Mucosa of descending colon (tissue), 3 donors: ENCODE data around the gene GMPR2. TPM values are rescaled to one million over a fixed set of nuclear protein-coding genes. Genes with fewer than 3 reads are reported as not detected.
A peak's percentile ranks its signal among the peaks of the same experiment; 100 is the strongest.

Experiments
- ATAC-seq: fragments of 200-7000 bp; cut with Tn5 transposase; one replicate; pipeline ENCODE4 v1.9.1; 2020; ENCODE audit warnings: mild to moderate bottlenecking, moderate library complexity
- DNase-seq, 3 donors: peaks; one replicate each; pipeline ENCODE4 v3.0.0-alpha.2; 2020
- H3K36me3 ChIP-seq: fragments of 200-600 bp; one replicate; pipeline ENCODE4 v1.8.0; 2021; ENCODE audit warnings: low read depth, mild to moderate bottlenecking
- H3K4me1 ChIP-seq: fragments of 200-600 bp; one replicate; pipeline ENCODE4 v1.8.0; 2021; ENCODE audit warnings: low read depth, mild to moderate bottlenecking
- H3K4me3 ChIP-seq: fragments of 200-600 bp; one replicate; pipeline ENCODE4 v1.8.0; 2021; ENCODE audit warnings: mild to moderate bottlenecking
- H3K9me3 ChIP-seq: fragments of 200-600 bp; one replicate; pipeline ENCODE4 v1.8.0; 2021; ENCODE audit warnings: mild to moderate bottlenecking
- CTCF ChIP-seq: fragments of 200-600 bp; IDR thresholded peaks from one replicate; pipeline ENCODE4 v1.8.0; 2022; ENCODE audit warnings: antibody characterized with exemption, mild to moderate bottlenecking
- intact Hi-C, 2 donors: fragments of 100-400 bp; cut with DNase I in 1 of 2; cut with micrococcal nuclease in 1 of 2; formaldehyde crosslinking; loops; one replicate each; pipeline versions ENCODE4 v1.11.0 to v1.11.1; 2022; cut with DNase I, micrococcal nuclease
- total RNA-seq, 3 donors: library from RNA; stranded (reverse); fragmentation: NEBNext Ultra II Directional in 2 of 3; extraction: Animal tissue kit (Norgen Biotek cat#: 25700) in 2 of 3; gene quantifications; one replicate each; pipeline versions ENCODE4 v1.2.1 to v1.2.4, GENCODE V29; 2021 to 2023
- donor health status: DM: no; HTN: no; CAD: no; lungs with moderate emphysema.
- donor health status: DM: no; HTN: no; CAD: no.
- donor health status: DM: no; HTN: yes; CAD: no.

Gene GMPR2
- total RNA-seq, 3 donors from 2014 or later = 59.7 to 83.5 (median 61.6) TPM

GRCh38 chr14:24206260-24207103 is 26.2 kb upstream of the GMPR2 start:
- H3K9me3 ChIP-seq = no peaks in the 10 kb centered on the region
- no peak for DNase-seq
- H3K4me1 ChIP-seq = no peaks in the 10 kb centered on the region
- peaks cover 3% of the 10 kb centered on the region for H3K36me3 ChIP-seq
- no peak for TF ChIP-seq CTCF
- ATAC-seq = no peak
- no peak overlapping the region for H3K4me3 ChIP-seq
- intact Hi-C loops = no loop called here

DNA sequence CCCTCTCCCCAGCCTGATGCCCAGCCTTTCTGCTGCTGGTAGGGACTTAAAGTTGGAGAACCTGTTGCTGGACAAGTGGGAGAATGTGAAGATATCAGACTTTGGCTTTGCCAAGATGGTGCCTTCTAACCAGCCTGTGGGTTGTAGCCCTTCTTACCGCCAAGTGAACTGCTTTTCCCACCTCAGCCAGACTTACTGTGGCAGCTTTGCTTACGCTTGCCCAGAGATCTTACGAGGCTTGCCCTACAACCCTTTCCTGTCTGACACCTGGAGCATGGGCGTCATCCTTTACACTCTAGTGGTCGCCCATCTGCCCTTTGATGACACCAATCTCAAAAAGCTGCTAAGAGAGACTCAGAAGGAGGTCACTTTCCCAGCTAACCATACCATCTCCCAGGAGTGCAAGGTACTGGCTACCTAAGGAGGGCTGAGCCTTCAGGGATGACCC is 25.6 kb upstream of the GMPR2 start:
- Histone ChIP-seq H3K9me3 (no peaks in the 10 kb centered on the region), H3K4me1 (peaks cover 3% of the 10 kb centered on the region), H3K36me3 (peaks cover 3% of the 10 kb centered on the region), H3K4me3 (no peak overlapping the region)
- no peak for TF ChIP-seq CTCF
- no peak for ATAC-seq
- intact Hi-C loops = no loop called here
- no peak for DNase-seq

- ATAC-seq = no peak
- H3K36me3 ChIP-seq = peaks cover 3% of the 10 kb centered on the region
- DNase-seq = no peak
- no peak for TF ChIP-seq CTCF
- no peaks in the 10 kb centered on the region for H3K9me3 ChIP-seq
- H3K4me1 ChIP-seq = peaks cover 6% of the 10 kb centered on the region
- no peak overlapping the region for H3K4me3 ChIP-seq
- intact Hi-C loops = no loop called here
Measured at GRCh38 chr14:24207625-24208024, 25.1 kb upstream of the GMPR2 start.

DNA sequence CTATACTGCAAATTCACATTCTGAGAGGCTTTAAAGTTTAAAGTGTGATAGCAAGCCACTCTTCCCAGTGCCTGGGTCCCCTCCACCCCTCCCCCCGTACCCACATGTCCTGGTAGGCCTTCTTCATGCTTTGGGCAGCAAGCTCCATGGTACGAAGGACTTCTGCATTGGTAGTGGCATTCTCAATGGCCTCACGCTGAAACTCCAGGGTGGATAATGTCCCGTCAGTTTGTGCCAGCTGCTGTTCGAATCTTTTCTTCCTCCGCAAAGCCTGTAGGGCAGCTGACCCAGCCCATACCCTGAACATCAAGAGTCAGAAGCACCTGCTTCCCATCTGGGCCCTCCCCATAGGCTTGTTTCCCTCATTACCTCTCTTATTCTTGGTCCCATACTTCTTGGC is 21.4 kb upstream of the GMPR2 start:
- peaks cover 19% of the 10 kb centered on the region for H3K4me1 ChIP-seq
- intact Hi-C loops = no loop called here
- no peak for ATAC-seq
- H3K36me3 ChIP-seq = peaks cover 3% of the 10 kb centered on the region
- DNase-seq = no peak
- H3K4me3 ChIP-seq = no peak overlapping the region
- no peak for TF ChIP-seq CTCF
- H3K9me3 ChIP-seq = no peaks in the 10 kb centered on the region

- ATAC-seq (peak; percentile 91), DNase-seq (peak; percentile 96 to 99 (median 97))
- Histone ChIP-seq H3K9me3 (no peaks in the 10 kb centered on the region), H3K4me3 (peak within 1 kb of the TSS; percentile 37), H3K36me3 (peaks cover 3% of the 10 kb centered on the region), H3K4me1 (peaks cover 19% of the 10 kb centered on the region)
- intact Hi-C loops = no loop called here
- no peak for TF ChIP-seq CTCF
Measured at GRCh38 chr14:24212924-24213865, 19.5 kb upstream of the GMPR2 start, which contains the start of gene CHMP4A. Gene CHMP4A (minus strand): TSS chr14:24213488. CDS start chr14:24213439, 49 bp downstream.
